ENCODE data around the gene NRXN2.
A peak's percentile ranks its signal among the peaks of the same experiment; 100 is the strongest.

NRXN2 gene

DNA sequence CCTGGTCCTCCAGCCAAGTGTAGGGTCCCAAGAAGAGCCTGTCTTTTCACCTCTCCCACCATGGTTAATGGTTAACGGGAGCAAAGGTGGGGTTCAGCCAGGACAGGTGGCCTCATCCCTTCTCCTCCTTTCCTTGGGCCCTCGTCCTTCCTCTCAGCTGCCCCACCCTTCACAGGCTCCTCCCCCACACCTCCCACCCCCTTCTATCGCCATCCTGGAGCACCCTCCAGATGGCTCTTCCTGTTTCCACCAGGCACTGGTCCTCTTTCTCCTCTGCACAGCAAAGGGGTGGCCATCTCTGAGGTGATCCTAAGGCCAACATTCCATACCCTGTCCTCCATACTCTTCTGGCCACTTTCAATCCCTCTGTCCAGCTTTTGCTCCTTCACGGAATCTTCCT lies 83.1 kb downstream of the NRXN2 start:
- POLR2A ChIA-PET = no interaction called here
- CTCF ChIA-PET = interaction anchor here (1.6 to 2.1 kb wide), 2 partner anchors 9 to 12 kb away, joined by 9 to 11 read pairs; no protein-coding TSS in a partner anchor

DNA sequence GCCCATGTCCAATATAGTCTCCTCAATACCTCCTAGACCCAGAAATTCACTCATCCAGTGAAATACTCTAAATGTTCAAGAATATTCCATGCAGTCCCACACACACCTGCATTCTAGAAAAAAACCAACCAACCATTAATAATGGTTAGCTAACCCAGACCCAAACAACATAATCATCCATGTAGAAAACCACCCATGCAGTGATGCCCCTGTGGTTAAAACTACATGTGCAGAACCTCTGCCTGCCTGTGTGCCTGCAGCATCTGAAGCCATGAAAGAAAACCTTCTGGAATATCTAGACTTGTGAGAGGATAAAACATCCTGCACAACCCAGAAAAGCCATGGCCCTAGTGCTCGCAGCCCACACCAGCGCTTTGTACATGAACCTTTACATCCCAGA lies 84.2 kb downstream of the NRXN2 start:
- CTCF ChIA-PET = interaction anchor here (0.7 to 2.1 kb wide), 5 partner anchors 11 to 364 kb away, joined by 3 to 11 read pairs (median 4); no protein-coding TSS in a partner anchor
- H3K9me3 ChIP-seq (ENCODE audit: control insufficient read depth, insufficient read depth, low read depth, low read length) = no peaks in the 10 kb centered on the region

More for the DNA sequence above, 83.1 kb downstream of the NRXN2 start:
- no peak overlapping the region for H3K4me3 ChIP-seq (ENCODE audit: low read depth, low read length)
- TF ChIP-seq, protein P1, sequence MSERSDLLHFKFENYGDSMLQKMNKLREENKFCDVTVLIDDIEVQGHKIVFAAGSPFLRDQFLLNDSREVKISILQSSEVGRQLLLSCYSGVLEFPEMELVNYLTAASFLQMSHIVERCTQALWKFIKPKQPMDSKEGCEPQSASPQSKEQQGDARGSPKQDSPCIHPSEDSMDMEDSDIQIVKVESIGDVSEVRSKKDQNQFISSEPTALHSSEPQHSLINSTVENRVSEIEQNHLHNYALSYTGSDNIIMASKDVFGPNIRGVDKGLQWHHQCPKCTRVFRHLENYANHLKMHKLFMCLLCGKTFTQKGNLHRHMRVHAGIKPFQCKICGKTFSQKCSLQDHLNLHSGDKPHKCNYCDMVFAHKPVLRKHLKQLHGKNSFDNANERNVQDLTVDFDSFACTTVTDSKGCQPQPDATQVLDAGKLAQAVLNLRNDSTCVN (tag by site-specific recombination; optimal IDR thresholded peaks at IDR 0.05) = no peak
- TF ChIP-seq RBAK (tag by site-specific recombination; IDR thresholded peaks at IDR 0.05) = no peak
- TF ChIP-seq ZNF394 (tag by site-specific recombination; IDR thresholded peaks at IDR 0.05; ENCODE audit: borderline replicate concordance) = no peak
- H3K36me3 ChIP-seq (ENCODE audit: control insufficient read depth in 2 of 2, insufficient read depth in 1 of 2, low read length in 2 of 2) = no peaks in the 10 kb centered on the region
- no peaks in the 10 kb centered on the region for H3K9me3 ChIP-seq (ENCODE audit: control insufficient read depth, insufficient read depth, low read depth, low read length)
- no peaks in the 10 kb centered on the region for H3K4me1 ChIP-seq (ENCODE audit: control insufficient read depth, insufficient read depth, low read length)
- H3K27ac ChIP-seq (ENCODE audit: extremely low read depth, low read depth, low read length) = no peak overlapping the region

DNA sequence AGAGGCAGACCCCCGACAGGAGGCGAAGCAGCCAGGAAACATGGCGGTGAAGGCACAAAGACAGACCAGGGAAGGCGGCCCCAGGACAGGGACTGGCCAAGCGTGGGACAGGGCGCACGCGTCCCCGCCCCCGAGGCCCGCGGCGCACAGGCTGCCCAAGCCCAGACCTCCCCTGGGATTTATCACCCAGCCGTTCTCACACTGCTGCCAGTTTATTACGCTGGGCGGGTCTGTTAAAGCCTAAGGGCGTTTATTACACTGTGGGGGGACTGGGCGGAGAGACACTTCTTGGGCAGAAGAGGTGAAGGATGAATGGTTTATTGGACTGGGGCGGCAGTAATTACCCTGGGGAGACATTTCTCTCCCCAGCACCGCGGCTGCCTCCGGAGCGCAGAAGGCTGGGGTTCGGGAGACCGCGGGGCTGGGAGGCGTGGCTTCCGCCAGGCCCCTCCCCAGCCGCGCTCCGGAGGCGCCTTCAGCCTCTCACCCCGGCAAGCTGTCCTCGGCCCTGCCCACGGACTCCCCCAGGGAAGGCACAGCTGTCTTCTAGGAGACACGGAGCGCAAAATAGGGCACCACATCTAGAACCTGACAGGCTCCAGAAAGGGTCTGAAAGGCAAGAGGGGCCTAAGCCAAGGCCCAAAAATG lies 84.9 kb downstream of the NRXN2 start:
- H3K4me1 ChIP-seq (ENCODE audit: control insufficient read depth, insufficient read depth, low read length) = no peaks in the 10 kb centered on the region
- H3K27ac ChIP-seq (ENCODE audit: extremely low read depth, low read depth, low read length) = no peak overlapping the region
- no peaks in the 10 kb centered on the region for H3K36me3 ChIP-seq (ENCODE audit: control insufficient read depth in 2 of 2, insufficient read depth in 1 of 2, low read length in 2 of 2)
- ChIA-PET POLR2A (interaction anchor here (0.5 kb wide), 1 partner anchor 752 kb away, joined by 3 read pairs; no protein-coding TSS in a partner anchor), CTCF (interaction anchor here (1.1 kb wide), 1 partner anchor 84 kb away, joined by 3 read pairs; no protein-coding TSS in a partner anchor)
- H3K4me3 ChIP-seq (ENCODE audit: low read depth, low read length) = no peak overlapping the region
- no peaks in the 10 kb centered on the region for H3K9me3 ChIP-seq (ENCODE audit: control insufficient read depth, insufficient read depth, low read depth, low read length)
- TF ChIP-seq GLIS1 (tag by site-specific recombination; IDR thresholded peaks at IDR 0.05) (peak; percentile 39; the same call in 1 of the 2 replicates), ZFHX2 (tag by site-specific recombination; conservative IDR thresholded peaks at IDR 0.05) (peak; percentile 67), ZBTB17 (tag by site-specific recombination; IDR thresholded peaks at IDR 0.05) (no peak), ZBTB8A (tag by site-specific recombination; IDR thresholded peaks at IDR 0.05) (peak; percentile 9; the same call in 1 of the 2 replicates), ZNF473 (tag by site-specific recombination; IDR thresholded peaks at IDR 0.05) (no peak), WT1 (tag by site-specific recombination; IDR thresholded peaks at IDR 0.05) (no peak), EGR2 (tag by site-specific recombination; IDR thresholded peaks at IDR 0.05; ENCODE audit: low read depth) (peak; percentile 70), ZNF423 (tag by site-specific recombination; IDR thresholded peaks at IDR 0.05) (peak; percentile 92), KLF1 (tag by site-specific recombination; IDR thresholded peaks at IDR 0.05) (peak; percentile 80)
- TF ChIP-seq, protein P2, sequence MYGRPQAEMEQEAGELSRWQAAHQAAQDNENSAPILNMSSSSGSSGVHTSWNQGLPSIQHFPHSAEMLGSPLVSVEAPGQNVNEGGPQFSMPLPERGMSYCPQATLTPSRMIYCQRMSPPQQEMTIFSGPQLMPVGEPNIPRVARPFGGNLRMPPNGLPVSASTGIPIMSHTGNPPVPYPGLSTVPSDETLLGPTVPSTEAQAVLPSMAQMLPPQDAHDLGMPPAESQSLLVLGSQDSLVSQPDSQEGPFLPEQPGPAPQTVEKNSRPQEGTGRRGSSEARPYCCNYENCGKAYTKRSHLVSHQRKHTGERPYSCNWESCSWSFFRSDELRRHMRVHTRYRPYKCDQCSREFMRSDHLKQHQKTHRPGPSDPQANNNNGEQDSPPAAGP (tag by site-specific recombination; IDR thresholded peaks at IDR 0.05) = peak; percentile 56; the same call in 1 of the 2 replicates
- TF ChIP-seq, protein P3, sequence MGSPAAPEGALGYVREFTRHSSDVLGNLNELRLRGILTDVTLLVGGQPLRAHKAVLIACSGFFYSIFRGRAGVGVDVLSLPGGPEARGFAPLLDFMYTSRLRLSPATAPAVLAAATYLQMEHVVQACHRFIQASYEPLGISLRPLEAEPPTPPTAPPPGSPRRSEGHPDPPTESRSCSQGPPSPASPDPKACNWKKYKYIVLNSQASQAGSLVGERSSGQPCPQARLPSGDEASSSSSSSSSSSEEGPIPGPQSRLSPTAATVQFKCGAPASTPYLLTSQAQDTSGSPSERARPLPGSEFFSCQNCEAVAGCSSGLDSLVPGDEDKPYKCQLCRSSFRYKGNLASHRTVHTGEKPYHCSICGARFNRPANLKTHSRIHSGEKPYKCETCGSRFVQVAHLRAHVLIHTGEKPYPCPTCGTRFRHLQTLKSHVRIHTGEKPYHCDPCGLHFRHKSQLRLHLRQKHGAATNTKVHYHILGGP (tag by site-specific recombination; IDR thresholded peaks at IDR 0.05) = no peak

More for the DNA sequence above, 84.2 kb downstream of the NRXN2 start:
- TF ChIP-seq, protein P1 (tag by site-specific recombination; optimal IDR thresholded peaks at IDR 0.05) = no peak
- TF ChIP-seq SP7 (tag by site-specific recombination; IDR thresholded peaks at IDR 0.05) (no peak), ZNF624 (tag by site-specific recombination; IDR thresholded peaks at IDR 0.05) (no peak), ZNF24 (tag by site-specific recombination; IDR thresholded peaks at IDR 0.05) (no peak), GLIS2 (tag by site-specific recombination; IDR thresholded peaks at IDR 0.05) (no peak), ZNF23 (tag by site-specific recombination; IDR thresholded peaks at IDR 0.05; ENCODE audit: borderline replicate concordance) (no peak), ZNF792 (tag by site-specific recombination; IDR thresholded peaks at IDR 0.05) (no peak), ZNF549 (tag by site-specific recombination; IDR thresholded peaks at IDR 0.05) (no peak), ZNF544 (tag by site-specific recombination; IDR thresholded peaks at IDR 0.05) (no peak), ZXDB (tag by site-specific recombination; IDR thresholded peaks at IDR 0.05) (no peak), ZBTB17 (tag by site-specific recombination; IDR thresholded peaks at IDR 0.05) (no peak), ZNF121 (tag by site-specific recombination; IDR thresholded peaks at IDR 0.05) (no peak)
- TF ChIP-seq, protein P4, sequence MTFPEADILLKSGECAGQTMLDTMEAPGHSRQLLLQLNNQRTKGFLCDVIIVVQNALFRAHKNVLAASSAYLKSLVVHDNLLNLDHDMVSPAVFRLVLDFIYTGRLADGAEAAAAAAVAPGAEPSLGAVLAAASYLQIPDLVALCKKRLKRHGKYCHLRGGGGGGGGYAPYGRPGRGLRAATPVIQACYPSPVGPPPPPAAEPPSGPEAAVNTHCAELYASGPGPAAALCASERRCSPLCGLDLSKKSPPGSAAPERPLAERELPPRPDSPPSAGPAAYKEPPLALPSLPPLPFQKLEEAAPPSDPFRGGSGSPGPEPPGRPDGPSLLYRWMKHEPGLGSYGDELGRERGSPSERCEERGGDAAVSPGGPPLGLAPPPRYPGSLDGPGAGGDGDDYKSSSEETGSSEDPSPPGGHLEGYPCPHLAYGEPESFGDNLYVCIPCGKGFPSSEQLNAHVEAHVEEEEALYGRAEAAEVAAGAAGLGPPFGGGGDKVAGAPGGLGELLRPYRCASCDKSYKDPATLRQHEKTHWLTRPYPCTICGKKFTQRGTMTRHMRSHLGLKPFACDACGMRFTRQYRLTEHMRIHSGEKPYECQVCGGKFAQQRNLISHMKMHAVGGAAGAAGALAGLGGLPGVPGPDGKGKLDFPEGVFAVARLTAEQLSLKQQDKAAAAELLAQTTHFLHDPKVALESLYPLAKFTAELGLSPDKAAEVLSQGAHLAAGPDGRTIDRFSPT (tag by site-specific recombination; IDR thresholded peaks at IDR 0.05) = no peak
- TF ChIP-seq, protein P5, sequence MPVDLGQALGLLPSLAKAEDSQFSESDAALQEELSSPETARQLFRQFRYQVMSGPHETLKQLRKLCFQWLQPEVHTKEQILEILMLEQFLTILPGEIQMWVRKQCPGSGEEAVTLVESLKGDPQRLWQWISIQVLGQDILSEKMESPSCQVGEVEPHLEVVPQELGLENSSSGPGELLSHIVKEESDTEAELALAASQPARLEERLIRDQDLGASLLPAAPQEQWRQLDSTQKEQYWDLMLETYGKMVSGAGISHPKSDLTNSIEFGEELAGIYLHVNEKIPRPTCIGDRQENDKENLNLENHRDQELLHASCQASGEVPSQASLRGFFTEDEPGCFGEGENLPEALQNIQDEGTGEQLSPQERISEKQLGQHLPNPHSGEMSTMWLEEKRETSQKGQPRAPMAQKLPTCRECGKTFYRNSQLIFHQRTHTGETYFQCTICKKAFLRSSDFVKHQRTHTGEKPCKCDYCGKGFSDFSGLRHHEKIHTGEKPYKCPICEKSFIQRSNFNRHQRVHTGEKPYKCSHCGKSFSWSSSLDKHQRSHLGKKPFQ (tag by site-specific recombination; IDR thresholded peaks at IDR 0.05) = no peak
- Histone ChIP-seq H3K36me3 (ENCODE audit: control insufficient read depth in 2 of 2, insufficient read depth in 1 of 2, low read length in 2 of 2) (no peaks in the 10 kb centered on the region), H3K4me1 (ENCODE audit: control insufficient read depth, insufficient read depth, low read length) (no peaks in the 10 kb centered on the region), H3K27ac (ENCODE audit: extremely low read depth, low read depth, low read length) (no peak overlapping the region), H3K4me3 (ENCODE audit: low read depth, low read length) (no peak overlapping the region)
- POLR2A ChIA-PET = no interaction called here
